Esophagus squamous epithelium (tissue), 4 donors: ENCODE results near the gene ANKRD22.

ENCODE experiments used
- POLR2A ChIP-seq, 4 donors: fragments of 450-650 bp; IDR thresholded peaks; one replicate each; pipeline ENCODE4 v1.6.1; 2017; ENCODE audit warnings: antibody characterized with exemption in 4 of 4, mild to moderate bottlenecking in 4 of 4, moderate library complexity in 3 of 4
- TF ChIP-seq, protein P1 (sequence below), 6 experiments: fragments of 450-650 bp in 4 of 6; fragments of 200-600 bp in 2 of 6; sonication (generic) in 2 of 6; IDR thresholded peaks; one replicate each; pipeline ENCODE4 v1.5.1; 2016 to 2019; ENCODE audit warnings: antibody characterized with exemption in 6 of 6, mild to moderate bottlenecking in 4 of 6, moderate library complexity in 4 of 6

DNA sequence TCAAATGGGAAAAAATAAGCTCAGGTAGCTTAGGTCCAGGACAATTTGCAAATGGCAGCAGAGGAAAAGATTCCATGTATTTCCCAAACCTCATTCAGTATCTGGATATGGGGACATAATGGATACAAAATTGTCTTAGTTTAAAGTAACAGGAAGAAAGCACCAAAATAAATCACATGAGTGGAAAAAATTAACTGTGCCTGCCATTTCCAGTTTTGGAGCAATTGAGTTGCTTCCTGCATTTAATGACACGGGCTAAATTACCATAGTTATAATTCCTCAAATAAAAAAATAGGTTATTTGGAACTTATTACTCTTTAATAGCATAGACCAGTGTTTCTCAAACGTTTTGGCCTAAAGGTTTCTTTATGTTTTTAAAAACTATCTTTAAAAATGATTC is 22.1 kb upstream of the ANKRD22 start:
- TF ChIP-seq, protein P1, sequence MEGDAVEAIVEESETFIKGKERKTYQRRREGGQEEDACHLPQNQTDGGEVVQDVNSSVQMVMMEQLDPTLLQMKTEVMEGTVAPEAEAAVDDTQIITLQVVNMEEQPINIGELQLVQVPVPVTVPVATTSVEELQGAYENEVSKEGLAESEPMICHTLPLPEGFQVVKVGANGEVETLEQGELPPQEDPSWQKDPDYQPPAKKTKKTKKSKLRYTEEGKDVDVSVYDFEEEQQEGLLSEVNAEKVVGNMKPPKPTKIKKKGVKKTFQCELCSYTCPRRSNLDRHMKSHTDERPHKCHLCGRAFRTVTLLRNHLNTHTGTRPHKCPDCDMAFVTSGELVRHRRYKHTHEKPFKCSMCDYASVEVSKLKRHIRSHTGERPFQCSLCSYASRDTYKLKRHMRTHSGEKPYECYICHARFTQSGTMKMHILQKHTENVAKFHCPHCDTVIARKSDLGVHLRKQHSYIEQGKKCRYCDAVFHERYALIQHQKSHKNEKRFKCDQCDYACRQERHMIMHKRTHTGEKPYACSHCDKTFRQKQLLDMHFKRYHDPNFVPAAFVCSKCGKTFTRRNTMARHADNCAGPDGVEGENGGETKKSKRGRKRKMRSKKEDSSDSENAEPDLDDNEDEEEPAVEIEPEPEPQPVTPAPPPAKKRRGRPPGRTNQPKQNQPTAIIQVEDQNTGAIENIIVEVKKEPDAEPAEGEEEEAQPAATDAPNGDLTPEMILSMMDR (IDR thresholded peaks at IDR 0.05): no peak
- TF ChIP-seq POLR2A (IDR thresholded peaks at IDR 0.05): no peak
